GM12865 (cell line): ENCODE data around the gene TNFRSF14.

Source experiments
- DNase-seq: peaks from one replicate; pipeline ENCODE4 v3.0.0; 2010; ENCODE audit warnings: low read depth
- H3K4me3 ChIP-seq: 2 replicates; pipeline ENCODE4 v1.5.1; 2011; ENCODE audit warnings: mild to moderate bottlenecking, low read depth, low read length, control low read depth
- TF ChIP-seq, protein P1 (sequence below): IDR thresholded peaks from 2 replicates; pipeline ENCODE4 v1.5.1; 2011; ENCODE audit warnings: low read length, control low read depth, low read depth, inconsistent platforms; ENCODE audit not compliant: insufficient read depth; ENCODE audit errors: missing control alignments

Gene TNFRSF14

DNA sequence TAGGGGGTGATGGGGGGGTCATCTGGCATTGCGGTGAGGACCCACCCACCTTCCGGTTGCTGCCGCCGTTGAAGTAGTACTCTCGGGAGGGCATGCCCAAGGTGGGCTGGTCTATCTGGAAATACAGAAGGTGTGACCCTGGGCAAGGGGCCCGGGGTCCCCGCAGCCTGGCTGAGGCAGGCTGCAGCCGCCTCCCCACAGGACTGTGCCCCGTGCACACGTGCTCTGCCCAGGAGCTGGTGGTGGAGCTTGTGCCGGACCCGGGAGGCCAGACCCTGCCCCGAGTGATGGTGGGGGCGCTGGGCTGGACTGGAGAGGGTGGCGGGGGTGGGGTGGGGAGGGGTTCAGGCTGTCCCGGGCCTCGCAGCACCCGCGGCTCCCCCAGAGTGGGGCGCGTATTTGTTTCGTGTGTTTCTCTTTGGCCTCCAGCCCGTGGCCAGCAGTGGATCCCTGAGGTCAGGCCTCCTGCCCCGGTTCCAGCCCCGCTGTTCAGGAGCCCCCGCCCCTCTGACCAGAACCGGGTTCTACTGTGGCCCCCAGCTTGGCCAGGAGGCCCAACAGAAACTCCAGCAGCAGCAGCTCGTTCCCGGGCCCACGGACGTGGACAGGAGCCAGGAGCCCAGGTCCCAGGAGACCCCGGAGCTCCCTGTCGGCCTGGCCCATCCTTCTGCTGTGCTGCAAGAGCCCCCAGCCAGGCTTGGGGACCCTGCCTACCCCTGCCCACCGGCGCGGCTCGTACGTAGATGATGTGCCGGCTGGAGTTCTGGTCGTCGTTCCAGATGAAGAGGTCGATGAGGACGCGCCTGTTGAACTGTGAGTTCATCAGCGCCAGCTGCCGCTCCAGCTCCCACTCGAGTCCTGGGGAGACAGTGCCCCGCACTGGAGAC lies 49.6 kb downstream of the TNFRSF14 start:
- DNase-seq, result no peak
- H3K4me3 ChIP-seq, result no peak overlapping the region
- TF ChIP-seq, protein P1, sequence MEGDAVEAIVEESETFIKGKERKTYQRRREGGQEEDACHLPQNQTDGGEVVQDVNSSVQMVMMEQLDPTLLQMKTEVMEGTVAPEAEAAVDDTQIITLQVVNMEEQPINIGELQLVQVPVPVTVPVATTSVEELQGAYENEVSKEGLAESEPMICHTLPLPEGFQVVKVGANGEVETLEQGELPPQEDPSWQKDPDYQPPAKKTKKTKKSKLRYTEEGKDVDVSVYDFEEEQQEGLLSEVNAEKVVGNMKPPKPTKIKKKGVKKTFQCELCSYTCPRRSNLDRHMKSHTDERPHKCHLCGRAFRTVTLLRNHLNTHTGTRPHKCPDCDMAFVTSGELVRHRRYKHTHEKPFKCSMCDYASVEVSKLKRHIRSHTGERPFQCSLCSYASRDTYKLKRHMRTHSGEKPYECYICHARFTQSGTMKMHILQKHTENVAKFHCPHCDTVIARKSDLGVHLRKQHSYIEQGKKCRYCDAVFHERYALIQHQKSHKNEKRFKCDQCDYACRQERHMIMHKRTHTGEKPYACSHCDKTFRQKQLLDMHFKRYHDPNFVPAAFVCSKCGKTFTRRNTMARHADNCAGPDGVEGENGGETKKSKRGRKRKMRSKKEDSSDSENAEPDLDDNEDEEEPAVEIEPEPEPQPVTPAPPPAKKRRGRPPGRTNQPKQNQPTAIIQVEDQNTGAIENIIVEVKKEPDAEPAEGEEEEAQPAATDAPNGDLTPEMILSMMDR, result no peak

DNA sequence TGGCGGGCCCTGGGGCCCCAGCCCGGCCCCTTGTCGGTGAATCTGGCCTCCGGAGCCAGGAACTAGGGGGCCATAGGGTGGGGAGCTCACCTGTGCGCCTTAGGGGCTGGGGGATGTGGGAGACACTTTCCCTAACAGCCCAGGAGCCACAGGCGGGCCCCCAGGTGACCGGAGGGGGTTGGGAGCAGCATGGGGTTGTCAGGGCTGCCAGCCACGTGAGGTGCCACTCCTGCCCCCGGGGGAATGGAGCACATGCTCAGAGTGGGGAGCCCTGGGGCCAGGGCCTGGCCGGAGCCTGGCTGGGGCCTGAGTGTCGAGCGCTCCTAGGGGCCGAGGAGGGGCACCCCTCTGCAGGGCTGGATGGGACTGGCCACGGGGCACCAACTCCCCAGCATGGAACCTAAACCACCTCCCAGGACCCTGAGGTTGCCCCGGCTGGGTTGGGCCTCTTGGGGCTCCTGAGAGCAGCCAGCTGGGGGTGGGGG lies 50.3 kb downstream of the TNFRSF14 start:
- no peak for DNase-seq
- H3K4me3 ChIP-seq, result no peak overlapping the region
- TF ChIP-seq, protein P1, result no peak

DNA sequence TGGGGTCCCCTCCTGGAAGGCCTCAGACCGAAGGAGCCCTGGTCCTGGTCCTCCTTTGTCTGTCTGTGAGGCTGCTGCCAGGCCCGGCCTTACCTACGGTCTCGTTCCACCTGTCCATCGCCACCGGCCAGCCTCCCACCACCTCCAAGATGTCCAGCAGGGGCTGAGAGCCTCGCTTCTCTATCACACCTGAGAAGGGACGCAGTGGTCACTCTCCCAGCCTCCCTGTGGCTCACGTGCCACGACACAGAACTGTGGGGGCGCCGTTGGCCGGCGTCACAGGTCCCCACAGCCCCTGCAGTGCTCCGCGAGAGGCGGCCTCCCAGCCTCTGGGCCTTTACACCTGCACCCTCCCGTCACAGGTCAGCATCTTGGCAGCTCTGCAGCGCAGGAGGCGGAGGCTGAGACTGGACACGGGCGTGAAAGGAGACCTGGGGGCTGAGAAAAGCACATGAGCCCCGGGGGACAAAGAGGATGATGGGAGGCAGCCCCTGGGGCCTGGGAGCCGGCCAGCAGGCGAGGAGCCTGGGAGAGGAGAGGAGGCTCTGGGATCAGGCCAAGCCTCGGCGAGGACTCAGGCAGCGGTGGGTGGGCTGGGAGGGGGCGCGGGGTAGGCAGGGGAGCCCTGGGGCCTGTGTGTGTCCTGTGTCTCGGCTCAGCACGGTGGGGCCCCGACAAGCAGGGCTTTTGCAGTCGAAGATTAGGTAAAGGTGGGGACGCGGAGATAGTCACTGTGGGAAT lies 50.9 kb downstream of the TNFRSF14 start:
- no peak overlapping the region for H3K4me3 ChIP-seq
- no peak for DNase-seq
- TF ChIP-seq, protein P1, result no peak

DNA sequence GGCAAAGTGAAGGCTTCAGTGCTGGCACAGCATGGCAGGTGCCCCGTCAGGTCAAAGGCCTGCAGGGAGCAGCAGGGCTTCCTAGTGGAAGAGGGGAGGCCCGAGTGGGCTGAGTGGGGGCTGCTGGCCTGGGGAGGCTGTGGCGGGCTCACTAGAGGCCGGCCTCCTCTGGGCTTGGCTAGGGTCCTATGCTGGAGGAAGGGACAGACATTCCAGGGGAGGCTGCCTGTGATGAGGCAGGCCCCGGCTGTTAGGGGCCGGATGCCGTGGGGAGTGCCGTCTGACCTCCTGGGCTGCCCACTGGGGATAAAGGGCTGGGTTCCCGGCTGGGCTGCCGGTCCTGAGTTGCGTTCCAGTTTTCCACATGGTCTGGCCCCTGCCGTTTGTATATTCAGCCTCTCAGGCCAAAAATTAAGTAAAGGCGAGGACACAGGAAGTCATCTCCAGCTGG lies 51.5 kb downstream of the TNFRSF14 start:
- H3K4me3 ChIP-seq, result no peak overlapping the region
- DNase-seq, result no peak
- TF ChIP-seq, protein P1, result no peak

DNA sequence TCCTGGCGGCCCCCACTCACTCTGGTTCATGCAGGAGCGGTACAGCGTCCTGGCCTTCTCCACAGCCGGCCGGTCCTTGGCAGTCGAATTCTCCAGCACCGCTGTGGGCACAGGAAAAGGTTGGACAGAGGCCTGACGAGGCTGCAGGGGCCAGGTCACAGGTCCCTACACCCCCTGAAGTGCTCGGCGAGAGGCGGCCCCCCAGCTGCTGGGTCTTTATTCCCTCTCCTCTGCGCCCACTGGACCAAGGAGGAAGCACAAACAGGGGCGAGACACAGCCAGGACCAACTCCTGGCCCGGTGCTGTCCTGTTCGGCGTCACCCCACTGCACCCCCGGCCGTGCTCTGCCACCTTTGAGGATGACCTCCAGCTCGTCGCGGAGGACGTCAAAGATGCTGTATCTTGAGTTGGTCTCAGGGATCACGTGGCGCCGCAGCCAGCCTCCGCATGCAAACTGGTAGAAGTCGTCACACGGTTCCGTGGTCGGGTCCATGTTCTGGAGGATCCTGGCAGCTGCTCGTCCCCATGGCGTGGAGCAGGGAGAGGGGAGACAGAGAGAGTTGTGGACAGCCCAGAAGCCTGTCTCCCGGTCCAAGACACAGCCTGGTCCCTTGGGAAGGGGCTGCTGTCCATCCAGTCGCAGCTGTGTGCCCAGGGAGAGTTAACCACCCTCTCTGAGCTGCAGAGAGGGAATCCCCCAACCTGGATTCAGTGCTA lies 53.3 kb downstream of the TNFRSF14 start:
- H3K4me3 ChIP-seq, result no peak overlapping the region
- no peak for DNase-seq
- TF ChIP-seq, protein P1, result no peak

DNA sequence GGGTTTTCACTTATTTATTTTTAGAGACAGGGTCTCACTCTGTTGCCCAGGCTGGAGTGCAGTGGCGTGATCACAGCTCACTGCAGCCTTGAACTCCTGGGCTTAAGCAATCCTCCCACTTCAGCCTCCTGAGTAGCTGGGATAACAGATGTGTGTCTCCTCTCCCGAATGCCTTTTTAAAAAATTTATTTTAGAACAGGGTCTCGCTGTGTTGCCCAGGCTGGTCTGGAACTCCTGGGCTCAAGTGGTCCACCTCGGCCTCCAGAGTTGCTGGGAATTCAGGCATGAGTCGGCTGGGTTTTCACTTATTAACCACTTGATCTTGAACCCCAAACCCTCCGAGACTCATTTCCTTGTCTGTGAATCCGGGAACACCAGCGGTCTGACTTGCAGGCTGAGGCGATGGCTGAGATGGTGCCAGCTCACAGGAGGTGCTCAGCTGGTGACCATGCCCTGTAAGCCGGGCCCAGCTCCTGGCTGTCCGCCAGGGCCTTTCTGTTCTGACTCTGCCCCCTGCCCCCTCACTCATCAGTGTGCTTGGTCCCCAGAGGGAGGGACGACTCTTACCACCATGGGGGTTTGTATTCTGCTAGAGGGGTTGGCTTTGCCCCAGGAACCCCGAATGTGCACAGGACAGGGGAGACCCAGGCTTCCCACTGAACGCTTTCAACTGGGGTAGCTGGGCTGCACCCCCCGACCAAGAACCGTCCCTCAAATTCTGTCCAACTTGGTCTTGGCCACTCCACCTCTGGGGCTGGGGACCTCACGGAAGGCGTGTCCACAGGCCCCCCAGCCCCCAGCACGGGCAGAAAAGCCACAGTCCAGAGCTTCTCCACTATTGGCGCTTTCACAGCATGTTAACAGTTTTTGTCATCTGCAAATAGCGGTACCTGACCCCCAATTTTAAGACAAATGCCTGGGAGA lies 54.1 kb downstream of the TNFRSF14 start:
- TF ChIP-seq, protein P1, result no peak
- no peak for DNase-seq
- H3K4me3 ChIP-seq, result no peak overlapping the region
